SK-N-SH treated with all-trans-retinoic acid at 6 μM for 48 hours (cell line): ENCODE results near the gene AHI1.

Experiments used
- ATAC-seq: fragments of 200-7000 bp; cut with Tn5 transposase; 3 replicates; pipeline ENCODE4 v1.9.1; 2020; ENCODE audit warnings: mild to moderate bottlenecking, moderate library complexity
- ARNTL ChIP-seq: fragments of 450-650 bp; formaldehyde crosslinking; IDR thresholded peaks from 2 replicates; pipeline ENCODE4 v1.5.0; 2020; ENCODE audit warnings: low read depth, mild to moderate bottlenecking, moderate library complexity, borderline replicate concordance
- BACH2 ChIP-seq: fragments of 250-450 bp; sonication (Bioruptor Pico); IDR thresholded peaks from 2 replicates; pipeline ENCODE4 v1.9.0; 2021; ENCODE audit warnings: mild to moderate bottlenecking, borderline replicate concordance
- CREB5 ChIP-seq: fragments of 250-450 bp; sonication (Bioruptor Pico); IDR thresholded peaks from 2 replicates; pipeline ENCODE4 v1.5.1; 2020; ENCODE audit warnings: low read depth, mild to moderate bottlenecking, moderate library complexity
- CSDC2 ChIP-seq: fragments of 250-450 bp; sonication (Bioruptor Pico); IDR thresholded peaks from 2 replicates; pipeline ENCODE4 v1.5.0; 2020; ENCODE audit warnings: mild to moderate bottlenecking, moderate library complexity
- ESRRG ChIP-seq: fragments of 250-450 bp; sonication (Bioruptor Pico); IDR thresholded peaks from 2 replicates; pipeline ENCODE4 v1.6.1; 2021; ENCODE audit warnings: mild to moderate bottlenecking
- GLIS3 ChIP-seq: fragments of 250-450 bp; sonication (Bioruptor Pico); IDR thresholded peaks from 2 replicates; pipeline ENCODE4 v1.5.0; 2020; ENCODE audit warnings: mild to moderate bottlenecking, moderate library complexity
- ISL1 ChIP-seq: fragments of 250-450 bp; sonication (Bioruptor Pico); IDR thresholded peaks from 2 replicates; pipeline ENCODE4 v2.1.2; 2022; ENCODE audit warnings: mild to moderate bottlenecking, moderate library complexity
- OSR1 ChIP-seq: fragments of 250-450 bp; sonication (Bioruptor Pico); IDR thresholded peaks from 2 replicates; pipeline ENCODE4 v1.8.0; 2022; ENCODE audit warnings: moderate library complexity, mild to moderate bottlenecking, inconsistent platforms
- PATZ1 ChIP-seq: fragments of 250-450 bp; sonication (Bioruptor Pico); IDR thresholded peaks from 2 replicates; pipeline ENCODE4 v1.8.0; 2020; ENCODE audit warnings: mild to moderate bottlenecking, moderate library complexity, borderline replicate concordance
- POU6F1 ChIP-seq: fragments of 250-450 bp; sonication (Bioruptor Pico); IDR thresholded peaks from 2 replicates; pipeline ENCODE4 v1.8.0; 2021; ENCODE audit warnings: low read depth, mild to moderate bottlenecking, moderate library complexity, borderline replicate concordance
- RARB ChIP-seq: fragments of 250-450 bp; sonication (Bioruptor Pico); IDR thresholded peaks from 2 replicates; pipeline ENCODE4 v1.8.0; 2021; ENCODE audit warnings: mild to moderate bottlenecking, moderate library complexity
- SNAI2 ChIP-seq: fragments of 250-450 bp; sonication (Bioruptor Pico); IDR thresholded peaks from 2 replicates; pipeline ENCODE4 v1.5.0; 2020; ENCODE audit warnings: mild to moderate bottlenecking, moderate library complexity
- TCF4 ChIP-seq: fragments of 250-450 bp; sonication (Bioruptor Pico); IDR thresholded peaks from 2 replicates; pipeline ENCODE4 v1.8.0; 2021; ENCODE audit warnings: mild to moderate bottlenecking, moderate library complexity, borderline replicate concordance
- TOX ChIP-seq: fragments of 250-450 bp; sonication (Bioruptor Pico); IDR thresholded peaks from 2 replicates; pipeline ENCODE4 v1.8.0; 2021; ENCODE audit warnings: mild to moderate bottlenecking, moderate library complexity, borderline replicate concordance
- TSHZ2 ChIP-seq: fragments of 250-450 bp; sonication (Bioruptor Pico); IDR thresholded peaks from 2 replicates; pipeline ENCODE4 v1.5.0; 2020; ENCODE audit warnings: mild to moderate bottlenecking, moderate library complexity
- ZFP3 ChIP-seq: fragments of 250-450 bp; sonication (Bioruptor Pico); IDR thresholded peaks from 2 replicates; pipeline ENCODE4 v1.5.0; 2020; ENCODE audit warnings: mild to moderate bottlenecking, moderate library complexity
- ZFP30 ChIP-seq: fragments of 450-650 bp; formaldehyde crosslinking; IDR thresholded peaks from 2 replicates; pipeline ENCODE4 v1.5.0; 2022; ENCODE audit warnings: mild to moderate bottlenecking, moderate library complexity
- ZNF70 ChIP-seq: fragments of 450-650 bp; formaldehyde crosslinking; IDR thresholded peaks from 2 replicates; pipeline ENCODE4 v1.5.0; 2020; ENCODE audit warnings: mild to moderate bottlenecking, moderate library complexity
- ZNF8 ChIP-seq: fragments of 450-650 bp; formaldehyde crosslinking; IDR thresholded peaks from 2 replicates; pipeline ENCODE4 v1.5.0; 2020; ENCODE audit warnings: mild to moderate bottlenecking, moderate library complexity

The AHI1 gene

GRCh38 chr6:135265278-135265677 lies 232.3 kb downstream of the AHI1 start:
- TF ChIP-seq TCF4 (no peak), PATZ1 (CRISPR knock-in tag) (no peak), ZNF8 (CRISPR knock-in tag) (no peak), RARB (no peak), ZFP3 (CRISPR knock-in tag) (no peak), ESRRG (CRISPR knock-in tag) (no peak), TOX (CRISPR knock-in tag) (no peak), BACH2 (no peak)
- TF ChIP-seq, all 23 proteins: peak for 0
- ATAC-seq, result no peak

GRCh38 chr6:135261872-135262725 lies 235.4 kb downstream of the AHI1 start:
- no peak for TF ChIP-seq PATZ1 (CRISPR knock-in tag)
- TF ChIP-seq ZFP30 (CRISPR knock-in tag), result no peak
- no peak for TF ChIP-seq ISL1 (CRISPR knock-in tag)
- ATAC-seq, result no peak

GRCh38 chr6:135260612-135261011 lies 236.9 kb downstream of the AHI1 start:
- no peak for TF ChIP-seq CSDC2
- TF ChIP-seq CREB5, result no peak
- TF ChIP-seq ZFP30 (CRISPR knock-in tag), result no peak
- no peak for TF ChIP-seq ESRRG (CRISPR knock-in tag)
- TF ChIP-seq TSHZ2 (CRISPR knock-in tag), result no peak
- no peak for TF ChIP-seq ARNTL (CRISPR knock-in tag)
- TF ChIP-seq SNAI2 (CRISPR knock-in tag), result no peak
- no peak for TF ChIP-seq ZFP3 (CRISPR knock-in tag)
- no peak for TF ChIP-seq PATZ1 (CRISPR knock-in tag)
- TF ChIP-seq TCF4, result no peak
- no peak for TF ChIP-seq ZNF8 (CRISPR knock-in tag)
- no peak for TF ChIP-seq ZNF70 (CRISPR knock-in tag)
- TF ChIP-seq ISL1 (CRISPR knock-in tag), result no peak
- TF ChIP-seq GLIS3 (CRISPR knock-in tag), result no peak
- TF ChIP-seq RARB, result no peak
- TF ChIP-seq BACH2, result no peak
- TF ChIP-seq OSR1 (CRISPR knock-in tag), result no peak
- TF ChIP-seq POU6F1, result no peak
- ATAC-seq, result no peak
